Natural killer cell (primary cell): ENCODE results near the gene PPM1K. TPM values are rescaled to one million over a fixed set of nuclear protein-coding genes. Genes with fewer than 3 reads are reported as not detected.

ENCODE experiments used
- ATAC-seq, 3 donors: fragments of 150-1000 bp in 2 of 3; fragments of 200-7000 bp in 1 of 3; cut with Tn5 transposase; 1 replicate in 1 of 3; 2 replicates in 2 of 3; pipeline ENCODE4 v1.10.0; 2021; ENCODE audit warnings: mild to moderate bottlenecking in 2 of 3, moderate library complexity in 2 of 3
- DNase-seq, 2 donors: peaks; one replicate each; pipeline versions ENCODE4 v3.0.0 to v3.0.0-alpha.2; 2013 to 2021; ENCODE audit warnings: mixed read lengths in 1 of 2
- H3K27ac ChIP-seq: one replicate; pipeline ENCODE4 v1.5.1; 2013; ENCODE audit warnings: mild to moderate bottlenecking, low read length
- H3K27me3 ChIP-seq: one replicate; pipeline ENCODE4 v1.6.1; 2013; ENCODE audit warnings: low read length; ENCODE audit not compliant: control insufficient read depth, insufficient read depth
- H3K36me3 ChIP-seq: one replicate; pipeline ENCODE4 v1.6.1; 2013; ENCODE audit warnings: low read length; ENCODE audit not compliant: control insufficient read depth, insufficient read depth
- H3K4me1 ChIP-seq: one replicate; pipeline ENCODE4 v1.6.1; 2013; ENCODE audit warnings: low read length; ENCODE audit not compliant: control insufficient read depth, insufficient read depth
- H3K4me3 ChIP-seq: one replicate; pipeline ENCODE4 v1.5.1; 2013; ENCODE audit warnings: low read length
- H3K9me3 ChIP-seq: one replicate; pipeline ENCODE4 v1.6.1; 2013; ENCODE audit warnings: low read length; ENCODE audit not compliant: control insufficient read depth, insufficient read depth
- H3K27ac Mint-ChIP-seq, 2 donors: one replicate each; pipeline ENCODE4 v1.8.0; 2022; ENCODE audit warnings: mild to moderate bottlenecking in 2 of 2, mixed read lengths in 2 of 2, moderate library complexity in 1 of 2
- H3K27me3 Mint-ChIP-seq, 2 donors: one replicate each; pipeline ENCODE4 v1.8.0; 2022; ENCODE audit warnings: low read depth in 2 of 2, mixed read lengths in 2 of 2
- H3K36me3 Mint-ChIP-seq: one replicate; pipeline ENCODE4 v1.8.0; 2022; ENCODE audit warnings: mixed read lengths
- H3K4me1 Mint-ChIP-seq, 2 donors: one replicate each; pipeline ENCODE4 v1.8.0; 2022; ENCODE audit warnings: mixed read lengths in 2 of 2
- H3K4me3 Mint-ChIP-seq: one replicate; pipeline ENCODE4 v1.8.0; 2022; ENCODE audit warnings: mild to moderate bottlenecking, moderate library complexity, mixed read lengths
- H3K9me3 Mint-ChIP-seq, 2 donors: one replicate each; pipeline ENCODE4 v1.8.0; 2022; ENCODE audit warnings: mixed read lengths in 2 of 2
- WGBS: methylation state at CpG from one replicate; pipeline ENCODE4 v1.1.7; 2013; ENCODE audit warnings: missing lambda C conversion rate; ENCODE audit not compliant: insufficient coverage; 5-methylcytosine and 5-hydroxymethylcytosine counted together
- intact Hi-C: fragments of 100-400 bp; cut with micrococcal nuclease; formaldehyde crosslinking; loops from one replicate; pipeline ENCODE4 v1.14.2; 2022
- total RNA-seq, 4 donors: library from RNA; stranded (reverse); fragments of 120-200 nt in 1 of 4; gene quantifications; one replicate each; pipeline versions ENCODE4 v1.2.3 to v1.2.4, GENCODE V29; 2013 to 2022
- TF ChIP-seq, protein P1 (sequence below): fragments of 200-600 bp; IDR thresholded peaks from one replicate; pipeline ENCODE4 v1.8.0; 2022; ENCODE audit warnings: antibody characterized with exemption

The PPM1K gene
- total RNA-seq, 3 donors from 2014 or later (not counting 1 experiment from before 2014, with no cell fraction given) = 68.0 to 76.8 (median 74.3) TPM

DNA sequence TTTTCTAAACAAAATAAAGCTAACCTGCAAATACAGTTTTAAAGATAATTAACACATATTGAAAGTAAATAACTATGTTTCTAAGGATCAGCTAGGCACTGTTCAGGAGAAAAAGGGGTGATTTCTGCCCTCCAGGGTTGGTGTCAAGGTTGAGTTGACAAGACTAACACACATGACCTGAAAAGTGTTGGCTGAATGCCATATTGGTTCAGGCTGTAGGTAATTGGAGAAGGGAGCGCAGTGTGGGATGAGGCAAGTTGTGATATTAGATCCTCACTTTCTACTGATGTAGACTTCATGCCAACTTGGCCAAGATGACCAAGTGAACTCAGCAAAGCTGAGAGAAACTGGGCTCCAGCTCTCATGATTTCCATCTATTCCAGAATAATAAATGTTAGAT lies 42.2 kb downstream of the PPM1K start:
- Histone ChIP-seq H3K27ac (no peak overlapping the region), H3K4me1 (peaks cover 7% of the 10 kb centered on the region), H3K9me3 (no peaks in the 10 kb centered on the region), H3K4me3 (no peak overlapping the region), H3K27me3 (no peaks in the 10 kb centered on the region), H3K36me3 (no peaks in the 10 kb centered on the region)
- peaks cover 16 to 18% of the 10 kb centered on the region in 2 donors for H3K4me1 Mint-ChIP-seq
- TF ChIP-seq, protein P1, sequence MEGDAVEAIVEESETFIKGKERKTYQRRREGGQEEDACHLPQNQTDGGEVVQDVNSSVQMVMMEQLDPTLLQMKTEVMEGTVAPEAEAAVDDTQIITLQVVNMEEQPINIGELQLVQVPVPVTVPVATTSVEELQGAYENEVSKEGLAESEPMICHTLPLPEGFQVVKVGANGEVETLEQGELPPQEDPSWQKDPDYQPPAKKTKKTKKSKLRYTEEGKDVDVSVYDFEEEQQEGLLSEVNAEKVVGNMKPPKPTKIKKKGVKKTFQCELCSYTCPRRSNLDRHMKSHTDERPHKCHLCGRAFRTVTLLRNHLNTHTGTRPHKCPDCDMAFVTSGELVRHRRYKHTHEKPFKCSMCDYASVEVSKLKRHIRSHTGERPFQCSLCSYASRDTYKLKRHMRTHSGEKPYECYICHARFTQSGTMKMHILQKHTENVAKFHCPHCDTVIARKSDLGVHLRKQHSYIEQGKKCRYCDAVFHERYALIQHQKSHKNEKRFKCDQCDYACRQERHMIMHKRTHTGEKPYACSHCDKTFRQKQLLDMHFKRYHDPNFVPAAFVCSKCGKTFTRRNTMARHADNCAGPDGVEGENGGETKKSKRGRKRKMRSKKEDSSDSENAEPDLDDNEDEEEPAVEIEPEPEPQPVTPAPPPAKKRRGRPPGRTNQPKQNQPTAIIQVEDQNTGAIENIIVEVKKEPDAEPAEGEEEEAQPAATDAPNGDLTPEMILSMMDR = no peak
- no peak overlapping the region for H3K4me3 Mint-ChIP-seq
- H3K27ac Mint-ChIP-seq = no peak overlapping the region
- H3K27me3 Mint-ChIP-seq = peaks cover 6 to 18% of the 10 kb centered on the region in 2 donors
- H3K36me3 Mint-ChIP-seq = no peaks in the 10 kb centered on the region
- WGBS = 100% methylated on average over 1 of the region's 1 CpG
- no peak for DNase-seq
- intact Hi-C loops = no loop called here
- no peak for ATAC-seq
- no peaks in the 10 kb centered on the region for H3K9me3 Mint-ChIP-seq

DNA sequence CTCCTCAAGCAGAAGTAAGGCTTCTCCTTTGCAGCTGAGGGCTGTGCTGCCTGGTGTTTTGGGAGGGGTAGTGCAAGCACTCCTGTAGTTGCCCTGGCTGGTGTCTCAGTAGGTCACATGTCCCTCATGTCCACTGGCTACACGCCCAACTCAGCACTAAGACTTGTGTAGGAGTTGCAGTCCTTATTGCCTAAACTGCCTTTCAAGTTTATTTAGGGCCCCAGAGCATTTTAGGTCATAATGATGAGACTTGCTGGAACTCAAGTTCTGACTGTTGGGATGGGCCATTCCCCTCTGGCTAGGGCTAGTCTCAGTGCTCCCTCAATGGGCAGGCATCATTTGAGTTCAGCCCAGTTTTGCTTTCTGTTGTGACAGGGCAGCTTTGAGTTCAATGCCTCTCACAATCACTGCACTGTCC lies 44.1 kb downstream of the PPM1K start:
- ATAC-seq (no peak), DNase-seq (no peak)
- H3K4me3 ChIP-seq = no peak overlapping the region
- Mint-ChIP-seq H3K4me1 (peaks cover 7 to 8% of the 10 kb centered on the region in 2 donors), H3K27me3 (peaks cover 11 to 35% of the 10 kb centered on the region in 2 donors), H3K4me3 (no peak overlapping the region), H3K9me3 (no peaks in the 10 kb centered on the region), H3K27ac (no peak overlapping the region), H3K36me3 (no peaks in the 10 kb centered on the region)
- TF ChIP-seq, protein P1 = no peak
- intact Hi-C loops = no loop called here
- no peaks in the 10 kb centered on the region for H3K9me3 ChIP-seq
- WGBS = 96% methylated on average over 1 of the region's 1 CpG
- peaks cover 7% of the 10 kb centered on the region for H3K4me1 ChIP-seq
- H3K36me3 ChIP-seq = no peaks in the 10 kb centered on the region
- no peak overlapping the region for H3K27ac ChIP-seq
- no peaks in the 10 kb centered on the region for H3K27me3 ChIP-seq

DNA sequence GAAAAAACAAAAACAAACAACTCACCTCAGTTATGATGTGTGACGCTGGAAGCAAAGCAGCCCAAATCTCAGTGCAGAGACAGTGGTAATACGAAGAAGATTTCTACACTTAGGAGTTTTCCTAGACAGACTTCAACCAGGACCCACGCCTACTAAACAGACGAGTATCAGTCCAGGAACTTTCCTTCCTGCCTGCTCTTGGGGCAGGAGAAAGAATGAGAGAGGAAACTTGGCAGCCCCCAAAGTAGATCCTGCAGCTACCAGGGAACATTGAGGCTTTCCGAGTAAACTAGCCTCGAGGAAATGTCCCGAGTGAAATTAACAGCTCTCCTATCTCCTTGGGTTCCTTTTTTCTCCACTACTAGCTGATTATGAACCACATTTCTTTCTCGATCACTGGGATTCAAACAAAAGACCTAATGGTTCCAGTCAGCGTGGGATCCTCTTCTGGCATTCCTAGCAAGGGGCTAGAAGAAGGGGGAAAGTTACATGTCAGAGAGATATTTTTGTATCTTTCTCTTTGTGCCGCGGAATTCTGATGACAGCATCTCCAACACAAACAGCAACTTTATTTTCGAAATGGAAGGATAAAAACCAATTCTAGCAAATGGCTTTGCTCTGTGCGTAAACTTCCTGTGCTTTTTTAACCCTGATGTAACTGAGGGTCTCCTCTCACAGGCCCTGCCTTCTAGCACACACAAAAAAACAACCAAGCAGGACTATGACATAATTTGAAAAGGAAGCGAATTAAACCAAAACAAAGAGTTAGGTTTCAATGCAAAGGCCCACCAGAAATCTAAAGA lies 53.2 kb downstream of the PPM1K start:
- 58% methylated on average over 13 of the region's 14 CpGs for WGBS
- Mint-ChIP-seq H3K36me3 (no peaks in the 10 kb centered on the region), H3K4me1 (peaks cover 4 to 10% of the 10 kb centered on the region in 2 donors), H3K27ac (peak overlapping the region; percentile 64 to 76), H3K27me3 (peaks cover under 1 to 19% of the 10 kb centered on the region in 2 donors), H3K4me3 (peak overlapping the region; percentile 71), H3K9me3 (no peaks in the 10 kb centered on the region)
- Histone ChIP-seq H3K27ac (peak overlapping the region; percentile 77), H3K36me3 (no peaks in the 10 kb centered on the region), H3K4me3 (peak overlapping the region; percentile 29), H3K9me3 (no peaks in the 10 kb centered on the region), H3K27me3 (no peaks in the 10 kb centered on the region), H3K4me1 (no peaks in the 10 kb centered on the region)
- TF ChIP-seq, protein P1 = no peak
- peak in 1 of 3 donors; percentile 26 for ATAC-seq
- intact Hi-C loops = no loop called here
- no peak for DNase-seq
